NCI-H2196 treated with DMSO at 0.1 percent for 48 hours (cell line): ENCODE measurements around the gene PACS2.
"Not testable (repeated sequence)": the region's sequence is repeated elsewhere in the genome, so short reads cannot be mapped to it uniquely, and the experiment has no call there.

Experiments used
- DNase-seq: peaks from one replicate; lab custom pipeline; 2025; ENCODE audit not compliant: unreplicated experiment; lab: John Stamatoyannopoulos, UW

The PACS2 gene

GRCh38 chr14:105313381-105314286 is 914 bp upstream of the PACS2 start:
- no peak for DNase-seq

GRCh38 chr14:105315211-105315721 is 718 bp downstream of the PACS2 start:
- no peak for DNase-seq

GRCh38 chr14:105315941-105316576 is 1.5 kb downstream of the PACS2 start:
- no peak for DNase-seq

GRCh38 chr14:105316577-105316941 is 2.0 kb downstream of the PACS2 start:
- no peak for DNase-seq

GRCh38 chr14:105316968-105317510 is 2.5 kb downstream of the PACS2 start:
- no peak for DNase-seq

- DNase-seq: no peak
Measured at GRCh38 chr14:105317546-105317945, 3.0 kb downstream of the PACS2 start.

- DNase-seq: no peak
Measured at GRCh38 chr14:105322791-105323556, 8.4 kb downstream of the PACS2 start.

- DNase-seq: no peak
Measured at GRCh38 chr14:105323663-105324062, 9.1 kb downstream of the PACS2 start.

- DNase-seq: no peak
Measured at GRCh38 chr14:105324080-105324778, 9.7 kb downstream of the PACS2 start.

- DNase-seq: no peak
Measured at GRCh38 chr14:105324871-105325270, 10.3 kb downstream of the PACS2 start.

- no peak for DNase-seq
Measured at GRCh38 chr14:105325303-105325702, 10.8 kb downstream of the PACS2 start.

GRCh38 chr14:105325716-105326567 is 11.4 kb downstream of the PACS2 start:
- DNase-seq: no peak

GRCh38 chr14:105326568-105326867 is 12.0 kb downstream of the PACS2 start:
- DNase-seq: no peak

GRCh38 chr14:105326891-105327694 is 12.5 kb downstream of the PACS2 start:
- no peak for DNase-seq

- not testable (repeated sequence) for DNase-seq
Measured at GRCh38 chr14:105327695-105328045, 13.1 kb downstream of the PACS2 start.

- DNase-seq: no peak
Measured at GRCh38 chr14:105328070-105328677, 13.6 kb downstream of the PACS2 start.

- no peak for DNase-seq
Measured at GRCh38 chr14:105328678-105329390, 14.3 kb downstream of the PACS2 start.
